Stimulated activated naive CD8-positive, alpha-beta T cell treated with anti-CD3 and anti-CD28 coated beads, Interleukin-15, Interleukin-2, amounts not matched to agents 100 ng/mL and 50 ng/mL, for 24 hours (primary cell): ENCODE measurements around the gene RESF1.

Experiments used
- H3K27ac Mint-ChIP-seq: one replicate; pipeline ENCODE4 v1.8.0; 2021; ENCODE audit warnings: mild to moderate bottlenecking, mixed read lengths
- H3K27me3 Mint-ChIP-seq: one replicate; pipeline ENCODE4 v1.8.0; 2021; ENCODE audit warnings: mixed read lengths
- H3K36me3 Mint-ChIP-seq: one replicate; pipeline ENCODE4 v1.8.0; 2021; ENCODE audit warnings: low read depth, mixed read lengths
- H3K4me1 Mint-ChIP-seq: one replicate; pipeline ENCODE4 v1.8.0; 2021; ENCODE audit warnings: low read depth, mixed read lengths
- H3K4me3 Mint-ChIP-seq: one replicate; pipeline ENCODE4 v1.8.0; 2021; ENCODE audit warnings: mild to moderate bottlenecking, mixed read lengths
- H3K9me3 Mint-ChIP-seq: one replicate; pipeline ENCODE4 v1.8.0; 2021; ENCODE audit warnings: mixed read lengths

Gene RESF1

GRCh38 chr12:31973818-31974217 is 14.6 kb downstream of the RESF1 start:
- Mint-ChIP-seq H3K9me3 (peaks cover 16% of the 10 kb centered on the region), H3K36me3 (peaks cover 96% of the 10 kb centered on the region), H3K27ac (no peak overlapping the region), H3K27me3 (no peaks in the 10 kb centered on the region), H3K4me3 (no peak overlapping the region), H3K4me1 (peaks cover 35% of the 10 kb centered on the region)

DNA sequence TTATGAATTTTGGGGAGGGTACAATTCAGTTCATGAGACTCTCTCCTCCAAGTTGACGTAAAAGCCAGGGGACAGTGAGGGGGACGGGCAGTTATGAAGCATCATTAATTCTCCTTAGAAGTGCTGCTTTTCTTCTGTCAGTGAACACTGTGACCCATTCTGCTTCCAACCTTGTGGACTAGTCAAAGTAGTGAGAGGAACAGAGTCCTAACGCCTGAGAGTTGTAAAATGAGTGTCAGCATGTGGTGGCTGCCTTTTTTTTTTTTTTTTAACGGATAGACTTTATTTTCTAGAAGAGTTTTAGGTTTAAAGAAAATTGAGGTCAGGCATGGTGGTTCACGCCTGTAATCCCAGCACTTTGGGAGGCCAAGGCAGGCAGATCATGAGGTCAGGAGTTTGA is 15.5 kb downstream of the RESF1 start:
- Mint-ChIP-seq H3K36me3 (peaks cover 96% of the 10 kb centered on the region), H3K4me3 (no peak overlapping the region), H3K27me3 (no peaks in the 10 kb centered on the region), H3K9me3 (peaks cover 16% of the 10 kb centered on the region), H3K27ac (no peak overlapping the region), H3K4me1 (peaks cover 26% of the 10 kb centered on the region)

- Mint-ChIP-seq H3K9me3 (peaks cover 46% of the 10 kb centered on the region), H3K4me1 (peaks cover 79% of the 10 kb centered on the region), H3K4me3 (peak overlapping the region; percentile 51), H3K27ac (peak overlapping the region; percentile 76), H3K36me3 (peaks cover 97% of the 10 kb centered on the region), H3K27me3 (no peaks in the 10 kb centered on the region)
Measured at GRCh38 chr12:31984806-31985591, 25.8 kb downstream of the RESF1 start.

- Mint-ChIP-seq H3K27ac (peak overlapping the region; percentile 76), H3K36me3 (peaks cover 97% of the 10 kb centered on the region), H3K9me3 (peaks cover 44% of the 10 kb centered on the region), H3K27me3 (no peaks in the 10 kb centered on the region), H3K4me1 (peaks cover 87% of the 10 kb centered on the region), H3K4me3 (no peak overlapping the region)
Measured at GRCh38 chr12:31985832-31986231, 26.6 kb downstream of the RESF1 start.

- Mint-ChIP-seq H3K4me1 (peaks cover 69% of the 10 kb centered on the region), H3K4me3 (no peak overlapping the region), H3K27me3 (no peaks in the 10 kb centered on the region), H3K36me3 (peaks cover 82% of the 10 kb centered on the region), H3K27ac (peak overlapping the region; percentile 92), H3K9me3 (peaks cover 13% of the 10 kb centered on the region)
Measured at GRCh38 chr12:31989571-31990362, 30.6 kb downstream of the RESF1 start.

DNA sequence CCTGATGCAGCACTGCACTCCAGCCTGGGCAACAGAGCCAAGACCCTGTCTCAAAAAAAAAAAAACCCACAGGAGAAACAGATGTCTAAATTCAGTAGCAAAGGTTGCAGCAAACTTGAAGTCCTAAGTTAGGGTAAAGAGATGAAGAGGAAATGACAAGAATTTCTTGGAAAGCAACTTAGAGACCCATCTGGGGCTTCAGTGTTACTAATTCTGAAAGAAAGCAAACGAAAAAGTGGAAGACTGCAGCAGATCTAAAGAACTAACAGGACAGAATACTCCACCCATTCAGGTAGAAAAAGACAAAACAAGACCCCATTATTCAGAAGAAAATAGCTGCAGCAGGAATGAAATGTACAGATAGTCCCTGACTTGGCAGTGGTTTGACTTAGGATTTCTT is 31.9 kb downstream of the RESF1 start:
- H3K4me1 Mint-ChIP-seq = peaks cover 55% of the 10 kb centered on the region
- no peaks in the 10 kb centered on the region for H3K27me3 Mint-ChIP-seq
- no peaks in the 10 kb centered on the region for H3K9me3 Mint-ChIP-seq
- peak overlapping the region; percentile 92 for H3K27ac Mint-ChIP-seq
- H3K4me3 Mint-ChIP-seq = no peak overlapping the region
- H3K36me3 Mint-ChIP-seq = peaks cover 76% of the 10 kb centered on the region

GRCh38 chr12:31991815-31992214 is 32.6 kb downstream of the RESF1 start:
- peaks cover 69% of the 10 kb centered on the region for H3K36me3 Mint-ChIP-seq
- no peak overlapping the region for H3K4me3 Mint-ChIP-seq
- H3K4me1 Mint-ChIP-seq = peaks cover 48% of the 10 kb centered on the region
- H3K27ac Mint-ChIP-seq = peak overlapping the region; percentile 92
- H3K27me3 Mint-ChIP-seq = no peaks in the 10 kb centered on the region
- no peaks in the 10 kb centered on the region for H3K9me3 Mint-ChIP-seq

DNA sequence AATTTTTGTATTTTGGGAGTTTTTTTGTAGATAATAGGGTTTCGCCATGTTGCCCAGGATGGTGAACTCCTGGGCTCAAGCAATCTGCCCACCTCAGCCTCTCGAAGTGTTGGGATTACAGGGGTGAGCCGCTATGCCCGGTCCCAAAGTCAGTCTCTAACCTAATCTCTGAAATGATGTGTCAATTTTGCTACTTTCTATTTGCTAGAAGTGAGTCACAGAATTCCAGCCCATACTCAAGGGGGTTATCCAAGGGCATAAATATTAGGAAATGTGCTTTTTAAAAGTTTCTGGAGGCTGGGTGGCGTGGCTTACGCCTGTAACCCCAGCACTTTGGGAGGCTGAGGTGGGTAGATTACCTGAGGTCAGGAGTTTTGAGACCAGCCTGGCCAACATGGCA is 40.5 kb downstream of the RESF1 start:
- H3K36me3 Mint-ChIP-seq = peaks cover 60% of the 10 kb centered on the region
- H3K9me3 Mint-ChIP-seq = peaks cover 3% of the 10 kb centered on the region
- no peaks in the 10 kb centered on the region for H3K27me3 Mint-ChIP-seq
- H3K27ac Mint-ChIP-seq = no peak overlapping the region
- no peaks in the 10 kb centered on the region for H3K4me1 Mint-ChIP-seq
- H3K4me3 Mint-ChIP-seq = no peak overlapping the region

- no peak overlapping the region for H3K4me3 Mint-ChIP-seq
- H3K4me1 Mint-ChIP-seq = no peaks in the 10 kb centered on the region
- H3K9me3 Mint-ChIP-seq = peaks cover 3% of the 10 kb centered on the region
- H3K27ac Mint-ChIP-seq = no peak overlapping the region
- H3K27me3 Mint-ChIP-seq = no peaks in the 10 kb centered on the region
- H3K36me3 Mint-ChIP-seq = peaks cover 56% of the 10 kb centered on the region
Measured at GRCh38 chr12:32000373-32001005, 41.3 kb downstream of the RESF1 start.

DNA sequence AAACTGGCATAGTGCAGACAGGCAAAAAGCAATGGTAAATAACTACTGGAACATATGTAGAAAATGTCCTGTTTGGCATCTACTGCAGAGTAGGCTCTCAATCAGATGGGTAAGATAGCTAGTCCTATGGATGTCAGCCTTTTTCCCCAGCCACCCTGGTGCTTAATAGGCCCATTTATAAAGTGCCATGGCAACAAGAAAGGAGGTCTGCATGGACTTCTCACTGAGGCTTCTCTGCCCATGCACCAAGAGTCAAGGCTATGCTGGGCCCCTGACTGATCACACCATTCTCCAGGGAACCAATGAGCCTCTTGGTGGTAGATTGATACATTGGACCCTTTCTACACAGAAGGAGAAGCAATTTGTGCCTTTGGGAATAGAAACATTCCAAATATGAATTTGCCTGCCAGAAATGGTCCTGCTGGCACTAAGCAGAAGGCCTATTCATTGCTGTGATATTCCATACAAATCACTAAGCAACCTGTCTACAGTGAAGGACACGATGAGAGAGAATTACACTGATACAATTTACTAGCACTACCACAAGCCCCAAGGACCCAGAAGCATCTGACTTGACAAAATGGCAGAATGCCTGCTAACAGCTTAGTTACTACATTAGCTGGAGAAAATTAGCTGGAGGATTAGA is 43.8 kb downstream of the RESF1 start:
- Mint-ChIP-seq H3K27ac (no peak overlapping the region), H3K9me3 (peaks cover 3% of the 10 kb centered on the region), H3K36me3 (peaks cover 44% of the 10 kb centered on the region), H3K4me1 (no peaks in the 10 kb centered on the region), H3K4me3 (no peak overlapping the region), H3K27me3 (no peaks in the 10 kb centered on the region)

DNA sequence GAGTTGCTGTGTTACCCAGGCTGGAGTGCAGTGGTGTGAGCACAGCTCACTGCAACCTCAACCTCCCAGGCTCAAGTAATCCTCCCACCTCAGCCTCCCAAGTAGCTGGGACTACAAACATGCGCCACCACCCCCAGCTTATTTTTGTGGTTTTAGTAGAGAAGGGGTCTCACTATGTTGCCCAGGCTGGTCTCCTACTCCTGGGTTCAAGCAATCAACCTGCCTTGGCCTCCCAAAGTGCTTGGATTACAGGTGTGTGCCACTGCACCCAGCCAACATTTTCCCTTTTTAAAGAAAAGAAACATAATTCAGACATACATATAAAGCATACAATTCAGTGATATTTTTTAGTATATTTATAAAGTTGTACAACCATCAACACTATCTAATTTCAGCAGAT is 44.4 kb downstream of the RESF1 start:
- Mint-ChIP-seq H3K4me1 (no peaks in the 10 kb centered on the region), H3K27ac (no peak overlapping the region), H3K9me3 (peaks cover 3% of the 10 kb centered on the region), H3K36me3 (peaks cover 41% of the 10 kb centered on the region), H3K4me3 (no peak overlapping the region), H3K27me3 (no peaks in the 10 kb centered on the region)

GRCh38 chr12:32005496-32006125 is 46.4 kb downstream of the RESF1 start:
- Mint-ChIP-seq H3K27me3 (no peaks in the 10 kb centered on the region), H3K4me3 (no peak overlapping the region), H3K36me3 (peaks cover 25% of the 10 kb centered on the region), H3K9me3 (peaks cover 3% of the 10 kb centered on the region), H3K27ac (peak overlapping the region; percentile 15), H3K4me1 (no peaks in the 10 kb centered on the region)
